A549 (cell line): ENCODE results near the gene SCARB1. TPM values are rescaled to one million over a fixed set of nuclear protein-coding genes. Genes with fewer than 3 reads are reported as not detected.

Experiments
- ATAC-seq, 2 experiments: fragments of 200-7000 bp in 1 of 2; fragments of >200 bp in 1 of 2; cut with Nextera tagmentation in 1 of 2; cut with Tn5 transposase in 1 of 2; 3 replicates each; pipeline versions ENCODE4 v1.8.0 to v1.9.1; 2018 to 2020; ENCODE audit warnings: mild to moderate bottlenecking in 1 of 2, moderate library complexity in 1 of 2
- CTCF ChIA-PET: fragments of 300-600 bp; sonication (Branson Sonifier 250); formaldehyde crosslinking; extraction: SDS; loops from one replicate; lab custom pipeline; 2021; ENCODE audit warnings: antibody characterized with exemption, inconsistent platforms; lab: Yijun Ruan, JAX
- POLR2A ChIA-PET: fragments of 350-600 bp; formaldehyde crosslinking; extraction: SDS; loops from one replicate; lab custom pipeline; 2021; ENCODE audit warnings: antibody characterized with exemption, inconsistent platforms; lab: Yijun Ruan, JAX
- DNase-seq, 2 experiments: peaks; one replicate each; pipeline versions ENCODE4 v3.0.0 to v3.0.0-alpha.2; 2011 to 2016; ENCODE audit warnings: low read depth in 1 of 2, low spot score in 1 of 2
- FAIRE-seq: peaks from 2 replicates; lab custom pipeline; 2011; peaks lifted over from hg19 to GRCh38; lab: Jason Lieb, UNC
- H3K27ac ChIP-seq, 2 experiments: fragments of >200 bp; sonication (Bioruptor Twin); formaldehyde crosslinking; 3 replicates each; pipeline ENCODE4 v1.5.1; 2016 to 2017
- H3K4me1 ChIP-seq: fragments of >200 bp; sonication (Bioruptor Twin); formaldehyde crosslinking; 3 replicates; pipeline ENCODE4 v1.6.1; 2016
- H3K4me2 ChIP-seq: fragments of >200 bp; sonication (Bioruptor Twin); formaldehyde crosslinking; 3 replicates; pipeline ENCODE4 v1.6.1; 2016
- H3K4me3 ChIP-seq: fragments of >200 bp; sonication (Bioruptor Twin); formaldehyde crosslinking; 3 replicates; pipeline ENCODE4 v1.5.1; 2016
- H3K9me3 ChIP-seq: fragments of >200 bp; sonication (Bioruptor Twin); formaldehyde crosslinking; 3 replicates; pipeline ENCODE4 v1.6.1; 2016
- CBX2 ChIP-seq: fragments of 200-600 bp; sonication (generic); IDR thresholded peaks from 2 replicates; pipeline ENCODE4 v1.6.1; 2016; ENCODE audit warnings: low read depth, mild to moderate bottlenecking, borderline replicate concordance
- CBX8 ChIP-seq: fragments of 200-600 bp; sonication (generic); IDR thresholded peaks from 2 replicates; pipeline ENCODE4 v1.6.1; 2016
- CHD2 ChIP-seq: fragments of 150-350 bp; IDR thresholded peaks from 2 replicates; pipeline ENCODE4 v1.6.1; 2014; ENCODE audit warnings: low read length; ENCODE audit not compliant: partially characterized antibody
- CHD4 ChIP-seq: fragments of 200-600 bp; sonication (generic); IDR thresholded peaks from 2 replicates; pipeline ENCODE4 v1.6.1; 2016; ENCODE audit warnings: antibody characterized with exemption, mild to moderate bottlenecking, borderline replicate concordance
- CTCF ChIP-seq: fragments of >200 bp; sonication (Bioruptor Twin); formaldehyde crosslinking; IDR thresholded peaks from 3 replicates; pipeline ENCODE4 v1.5.1; 2016
- EHMT2 ChIP-seq: fragments of 200-600 bp; sonication (generic); IDR thresholded peaks from 2 replicates; pipeline ENCODE4 v1.6.1; 2016; ENCODE audit warnings: antibody characterized with exemption, low read depth, mild to moderate bottlenecking, moderate library complexity
- ESRRA ChIP-seq: fragments of 150-350 bp; IDR thresholded peaks from 2 replicates; pipeline ENCODE4 v1.6.1; 2014; ENCODE audit warnings: mild to moderate bottlenecking, low read length, borderline replicate concordance
- GATA3 ChIP-seq: IDR thresholded peaks from 2 replicates; pipeline ENCODE4 v1.6.1; 2012; ENCODE audit warnings: borderline replicate concordance
- HMGXB4 ChIP-seq: fragments of 250-450 bp; sonication (Bioruptor Pico); IDR thresholded peaks from 2 replicates; pipeline ENCODE4 v1.5.0; 2021; ENCODE audit warnings: mild to moderate bottlenecking, moderate library complexity, borderline replicate concordance
- JUN ChIP-seq, 2 experiments: fragments of >200 bp; sonication (Bioruptor Twin); formaldehyde crosslinking; IDR thresholded peaks; 2 replicates in 1 of 2; 3 replicates in 1 of 2; pipeline ENCODE4 v1.6.1; 2016 to 2017
- JUNB ChIP-seq: fragments of >200 bp; sonication (Bioruptor Twin); formaldehyde crosslinking; IDR thresholded peaks from 2 replicates; pipeline ENCODE4 v1.6.1; 2016
- KDM1A ChIP-seq: fragments of 200-600 bp; sonication (generic); IDR thresholded peaks from 2 replicates; pipeline ENCODE4 v1.6.1; 2016; ENCODE audit warnings: low read depth, mild to moderate bottlenecking
- KDM5A ChIP-seq: fragments of 200-600 bp; sonication (generic); IDR thresholded peaks from 2 replicates; pipeline ENCODE4 v1.6.1; 2016; ENCODE audit warnings: antibody characterized with exemption, mild to moderate bottlenecking
- MAFK ChIP-seq: fragments of 450-650 bp; IDR thresholded peaks from 2 replicates; pipeline ENCODE4 v1.6.1; 2014; ENCODE audit not compliant: partially characterized antibody
- NFE2L2 ChIP-seq: fragments of 150-350 bp; conservative IDR thresholded peaks from 2 replicates; pipeline ENCODE4 v1.6.1; 2014; ENCODE audit warnings: low read length
- NR3C1 ChIP-seq: fragments of >200 bp; sonication (Bioruptor Twin); formaldehyde crosslinking; IDR thresholded peaks from 3 replicates; pipeline ENCODE4 v1.6.1; 2017
- PBX3 ChIP-seq: IDR thresholded peaks from 2 replicates; pipeline ENCODE4 v1.6.1; 2012
- PHF8 ChIP-seq: fragments of 200-600 bp; sonication (generic); IDR thresholded peaks from 2 replicates; pipeline ENCODE4 v1.6.1; 2016; ENCODE audit warnings: low read depth, mild to moderate bottlenecking, antibody characterized with exemption, moderate library complexity, borderline replicate concordance
- RAD21 ChIP-seq, 2 experiments: fragments of >200 bp in 1 of 2; sonication (Bioruptor Twin) in 1 of 2; formaldehyde crosslinking in 1 of 2; IDR thresholded peaks in 1 of 2; conservative IDR thresholded peaks in 1 of 2; 2 replicates in 1 of 2; 3 replicates in 1 of 2; pipeline ENCODE4 v1.6.1; 2012 to 2018; ENCODE audit warnings: inconsistent platforms in 1 of 2
- RARB ChIP-seq: fragments of 250-450 bp; sonication (Bioruptor Pico); IDR thresholded peaks from 2 replicates; pipeline ENCODE4 v1.8.0; 2021; ENCODE audit warnings: mild to moderate bottlenecking, moderate library complexity
- RFX5 ChIP-seq: fragments of 450-650 bp; IDR thresholded peaks from 2 replicates; pipeline ENCODE4 v1.7.1; 2014; ENCODE audit warnings: antibody characterized with exemption, mild to moderate bottlenecking, moderate library complexity
- TFCP2L1 ChIP-seq: fragments of 250-450 bp; sonication (Bioruptor Pico); IDR thresholded peaks from 2 replicates; pipeline ENCODE4 v1.5.0; 2021; ENCODE audit warnings: mild to moderate bottlenecking
- ZC3H11A ChIP-seq: fragments of 450-650 bp; IDR thresholded peaks from 2 replicates; pipeline ENCODE4 v1.6.1; 2014; ENCODE audit warnings: antibody characterized with exemption, mild to moderate bottlenecking
- WGBS: methylation state at CpG from one replicate; pipeline ENCODE4 v1.1.6; 2017; ENCODE audit errors: missing lambda C conversion rate; 5-methylcytosine and 5-hydroxymethylcytosine counted together
- polyA plus RNA-seq, 4 experiments: library from polyadenylated mRNA; depleted of rRNA in 3 of 4; stranded (reverse); fragments of >200 nt; fragmentation: RNase III in 1 of 4; extraction: RNeasy Plus Mini Kit Qiagen cat#74134 plus additional on column Dnase treatment in 1 of 4; gene quantifications; 2 replicates in 3 of 4; 3 replicates in 1 of 4; pipeline ENCODE4 v1.2.3, GENCODE V29; 2011 to 2017

SCARB1 gene
- polyA plus RNA-seq, 2 of the 4 experiments (the other 2 are of a cell fraction) = 81.1 to 154 TPM

GRCh38 chr12:124795081-124795948 is 68.3 kb downstream of the SCARB1 start (continued):
- no peak for TF ChIP-seq JUN (IDR thresholded peaks at IDR 0.05)
- no peak for TF ChIP-seq NR3C1
- no peak for TF ChIP-seq RAD21 (conservative IDR thresholded peaks at IDR 0.05 in 1 of 2, IDR thresholded peaks at IDR 0.05 in 1 of 2)
- TF ChIP-seq CBX8 = no peak
- TF ChIP-seq GATA3 = no peak
- TF ChIP-seq NFE2L2 = no peak
- TF ChIP-seq CHD4 = no peak

- WGBS = 91% methylated on average over 15 of the region's 15 CpGs
- H3K4me1 ChIP-seq = no peaks in the 10 kb centered on the region
- no peak for FAIRE-seq
- CTCF ChIA-PET = no interaction called here
- H3K9me3 ChIP-seq = no peaks in the 10 kb centered on the region
- no peak overlapping the region for H3K27ac ChIP-seq
- ATAC-seq = no peak
- no peak for DNase-seq
- TF ChIP-seq NFE2L2 (no peak), TFCP2L1 (CRISPR knock-in tag) (no peak), JUNB (no peak), HMGXB4 (CRISPR knock-in tag) (no peak), MAFK (no peak), CHD2 (no peak), JUN (IDR thresholded peaks at IDR 0.05) (no peak), PBX3 (no peak), GATA3 (no peak), RARB (CRISPR knock-in tag) (no peak), RFX5 (no peak), ZC3H11A (no peak), CBX2 (no peak), KDM5A (no peak), ESRRA (no peak), CTCF (no peak), KDM1A (no peak), EHMT2 (no peak), PHF8 (no peak)
- no peak overlapping the region for H3K4me3 ChIP-seq
- POLR2A ChIA-PET = no interaction called here
- H3K4me2 ChIP-seq = no peak overlapping the region
Observed at GRCh38 chr12:124792961-124793441, 70.7 kb downstream of the SCARB1 start.
